Ramos (cell line): ENCODE measurements around the gene EPS8L2.

Experiments used
- in situ Hi-C: fragments of 300-500 bp; cut with MboI; formaldehyde crosslinking; loops from one replicate; pipeline ENCODE4 v1.14.3; 2022; ENCODE audit warnings: low sequenced_read_pairs; ENCODE audit not compliant: unreplicated experiment

Gene EPS8L2

DNA sequence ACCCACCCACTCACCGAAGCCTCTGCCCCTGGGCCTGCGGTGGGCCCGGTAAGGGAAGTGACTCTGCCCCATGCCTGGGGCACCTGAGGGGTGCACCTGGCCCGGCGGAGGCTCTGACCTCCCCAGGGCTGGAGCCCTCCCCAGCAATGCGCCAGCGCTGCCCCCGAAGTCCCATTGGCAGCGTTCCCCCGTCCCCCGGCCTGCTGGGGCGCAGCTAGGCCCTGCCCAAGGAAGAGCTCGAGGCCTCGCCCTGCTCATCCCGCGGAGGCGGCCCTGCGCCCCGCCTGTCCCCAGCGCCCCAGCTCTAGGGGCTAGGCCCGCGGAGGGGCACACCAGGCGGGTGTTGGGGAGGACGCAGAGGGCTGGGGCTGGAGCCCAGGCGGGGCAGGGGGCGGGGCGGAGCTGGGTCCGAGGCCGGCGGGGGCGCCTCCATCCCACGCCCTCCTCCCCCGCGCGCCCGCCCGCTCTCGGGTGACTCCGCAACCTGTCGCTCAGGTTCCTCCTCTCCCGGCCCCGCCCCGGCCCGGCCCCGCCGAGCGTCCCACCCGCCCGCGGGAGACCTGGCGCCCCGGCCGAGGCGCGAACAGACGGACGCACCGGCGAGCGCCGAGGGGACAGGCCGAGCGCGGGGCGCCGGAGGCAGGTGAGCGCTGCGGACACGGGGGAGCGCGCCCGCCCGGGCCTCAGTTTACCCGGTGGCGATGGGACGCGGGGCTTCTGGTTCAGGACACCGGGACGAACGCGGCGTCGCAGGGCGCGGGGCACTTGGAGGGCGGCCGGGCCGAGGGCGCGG is at the start of gene EPS8L2:
Gene EPS8L2, plus strand, starts transcription at position 586 of the 793 bp plus-strand sequence. CDS start 3,177 bp downstream, outside the sequence.
- in situ Hi-C loops: no loop called here

DNA sequence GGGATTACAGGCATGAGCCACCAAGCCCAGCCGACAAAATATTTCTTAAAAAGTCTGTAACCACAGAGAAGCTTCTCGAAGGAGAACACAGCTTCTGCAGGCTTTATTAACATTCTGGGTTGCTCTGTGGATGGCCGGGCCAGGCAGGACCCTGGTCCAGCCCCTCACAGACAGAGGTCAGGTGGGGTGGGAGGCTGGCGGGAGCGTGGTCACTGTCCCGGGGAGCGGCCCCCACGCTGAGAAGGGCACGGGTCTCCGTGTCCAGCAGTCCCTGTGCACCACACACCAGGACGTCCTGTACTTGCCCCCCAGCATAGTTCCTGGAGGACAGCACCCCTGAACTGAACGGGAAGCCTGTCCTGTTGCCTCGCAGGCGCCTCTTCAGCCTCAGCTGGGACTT is 49.6 kb upstream of the EPS8L2 start:
- in situ Hi-C loops: no loop called here

- in situ Hi-C loops: no loop called here
These were observed 49.2 kb upstream of the EPS8L2 start for GRCh38 chr11:656866-657265.

DNA sequence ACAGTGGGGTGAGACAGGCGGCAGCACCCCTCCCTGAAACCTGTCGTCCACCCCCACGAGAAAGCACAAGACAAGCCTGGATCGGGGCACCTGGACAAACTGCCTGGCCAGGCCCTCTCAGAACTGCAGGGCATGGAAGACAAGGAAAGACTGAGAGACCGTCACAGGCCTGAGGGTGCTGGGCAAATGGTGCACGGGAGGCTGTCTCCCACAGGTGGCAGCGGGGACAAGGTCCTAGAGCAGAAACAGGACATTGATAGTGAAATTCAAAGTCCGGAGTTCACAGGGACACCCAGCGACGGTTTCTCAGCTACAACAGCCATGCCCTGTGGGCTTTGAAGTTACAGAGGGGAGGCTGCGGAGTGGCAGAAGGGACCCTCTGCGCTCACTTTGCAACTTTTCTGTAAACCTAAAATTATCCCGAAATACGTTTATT is 48.3 kb upstream of the EPS8L2 start:
- in situ Hi-C loops: no loop called here

DNA sequence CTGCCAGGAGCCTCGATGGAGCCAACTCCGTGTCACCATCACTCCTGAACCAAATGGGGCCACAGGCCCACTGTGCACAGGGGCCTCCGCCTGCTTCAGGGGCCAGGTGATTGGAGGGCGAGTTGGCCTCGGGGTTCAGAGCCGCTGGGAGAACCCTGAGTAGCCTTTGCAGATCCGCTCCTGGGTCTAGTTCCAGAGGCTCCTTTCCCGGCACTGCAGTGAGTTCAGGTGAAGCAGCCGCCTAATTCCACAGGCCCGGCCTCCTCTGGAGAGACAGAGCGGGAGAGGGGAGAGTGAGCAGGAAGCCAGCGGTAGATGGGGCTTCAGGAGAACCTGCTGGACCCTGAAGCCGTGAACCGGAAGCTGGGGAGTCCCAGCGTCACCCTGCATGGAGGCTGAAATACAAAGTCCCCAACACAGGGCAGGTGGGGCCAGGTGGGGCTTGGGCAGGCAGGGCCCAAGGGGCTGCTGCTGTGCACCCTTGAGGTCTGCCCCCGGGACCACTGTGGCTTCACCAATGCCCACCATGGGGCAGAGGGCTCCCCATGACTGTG is 46.4 kb upstream of the EPS8L2 start:
- in situ Hi-C loops: no loop called here

DNA sequence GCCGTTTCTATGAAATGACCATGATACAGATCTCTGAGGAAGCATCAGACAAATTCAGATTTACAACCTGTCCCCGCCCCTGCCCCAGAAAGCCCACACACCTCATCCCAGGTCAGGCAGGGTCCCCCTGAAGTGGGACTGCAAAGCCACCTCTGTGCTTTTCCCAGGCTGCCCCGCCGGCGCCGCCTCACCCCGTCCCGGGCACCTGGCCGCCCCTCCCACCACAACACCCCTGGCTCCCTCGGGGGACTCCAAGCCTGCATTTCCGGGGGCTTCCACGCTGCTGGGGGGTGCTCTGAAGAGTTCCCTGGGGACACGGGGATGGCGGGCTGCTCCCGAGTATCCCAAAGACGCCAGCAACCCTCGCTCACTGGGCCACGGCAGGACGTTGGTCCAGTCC is 45.8 kb upstream of the EPS8L2 start:
- in situ Hi-C loops: no loop called here

DNA sequence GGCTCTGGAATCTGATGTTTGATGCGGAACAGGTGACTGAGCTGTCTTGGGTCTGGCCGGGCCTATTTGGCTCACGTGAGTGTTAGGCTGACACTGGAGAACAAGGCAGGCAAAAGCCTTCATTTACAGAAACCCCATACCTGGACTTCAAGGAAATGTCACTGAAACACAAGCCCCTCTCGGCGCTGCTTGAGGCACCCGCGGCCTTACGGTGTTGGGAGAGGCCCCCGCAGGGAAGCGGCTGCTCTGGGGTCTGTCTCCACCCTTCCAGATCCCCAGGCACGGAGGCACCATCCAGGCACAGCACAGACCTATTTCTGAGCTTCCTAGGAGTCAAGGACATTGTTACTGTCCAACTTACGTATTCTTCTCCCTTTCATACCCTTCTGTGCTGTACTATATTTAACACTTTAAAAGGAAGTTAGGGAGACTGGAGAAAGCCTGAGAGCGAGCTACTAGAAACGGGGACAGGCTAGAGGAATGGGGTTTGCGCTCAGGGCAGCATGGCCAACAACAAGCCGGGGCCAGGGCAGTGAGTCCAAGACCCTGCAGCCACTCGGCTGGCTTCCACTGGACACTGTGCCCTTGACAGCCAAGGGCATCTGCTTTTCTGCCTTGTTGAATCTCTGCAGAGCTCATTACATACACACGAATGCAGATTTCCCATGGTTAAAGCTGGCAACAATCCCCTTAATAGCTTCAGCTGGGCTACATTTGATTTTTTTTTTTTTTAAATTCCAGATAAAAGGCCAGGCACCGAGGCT is 45.2 kb upstream of the EPS8L2 start:
- in situ Hi-C loops: no loop called here

DNA sequence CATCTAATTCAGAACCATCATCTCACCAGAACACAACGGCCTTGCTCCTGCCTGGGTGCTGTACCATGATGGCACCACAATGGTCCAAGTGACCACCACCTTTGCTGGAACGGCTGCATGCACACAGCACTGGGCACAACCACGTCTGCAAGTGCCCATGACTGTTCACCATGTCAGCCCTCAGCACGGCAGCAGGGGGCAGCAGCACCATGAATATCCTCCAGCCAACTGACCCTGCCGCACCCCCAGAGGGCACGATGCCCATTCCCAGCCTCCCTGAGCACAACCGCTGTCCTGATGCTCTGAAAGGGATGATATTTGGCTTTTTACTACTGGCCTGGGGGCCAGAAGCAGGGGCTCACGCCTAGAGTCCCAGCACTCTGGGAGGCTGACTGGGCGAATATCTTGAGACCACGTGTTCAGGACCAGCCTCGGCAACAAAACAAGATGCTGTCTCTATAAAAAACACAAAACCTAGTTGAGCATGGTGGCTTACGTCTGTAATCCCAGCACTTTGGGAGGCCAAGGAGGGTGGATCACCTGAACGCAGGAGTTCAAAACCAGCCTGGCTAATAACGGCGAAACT is 43.2 kb upstream of the EPS8L2 start:
- in situ Hi-C loops: no loop called here

- in situ Hi-C loops: no loop called here
These were observed 40.8 kb upstream of the EPS8L2 start for GRCh38 chr11:665062-665703.

DNA sequence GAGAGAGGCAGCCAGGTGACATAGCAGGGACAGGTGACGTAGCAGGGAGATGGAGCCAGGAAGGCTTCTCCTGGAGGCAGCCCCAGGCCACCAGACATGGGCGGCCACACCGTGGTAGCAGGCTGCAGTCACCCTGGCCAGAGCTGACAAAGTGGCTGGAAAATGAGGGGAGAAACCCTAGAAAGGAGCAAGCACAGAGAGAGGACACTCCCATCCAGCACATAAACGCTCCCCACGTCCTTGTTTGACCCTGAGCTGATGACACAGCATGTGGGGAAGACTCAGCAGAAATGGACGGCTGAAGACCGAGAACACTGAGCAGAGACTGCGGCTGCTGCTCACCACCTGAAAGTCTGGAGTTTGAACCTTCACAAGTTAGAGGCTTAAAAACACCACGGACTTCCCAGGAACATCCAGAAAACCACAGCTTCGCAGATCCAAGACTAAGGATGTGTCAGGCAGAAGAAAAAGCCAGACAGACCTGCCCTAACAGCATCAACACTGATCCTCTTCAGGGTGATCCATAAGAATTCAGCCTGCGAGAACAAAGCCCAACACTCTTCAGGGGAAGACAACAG is 40.2 kb upstream of the EPS8L2 start:
- in situ Hi-C loops: no loop called here

GRCh38 chr11:673866-674265 is 32.2 kb upstream of the EPS8L2 start:
- in situ Hi-C loops: no loop called here

- in situ Hi-C loops: no loop called here
These were observed 31.6 kb upstream of the EPS8L2 start for GRCh38 chr11:674406-674805.

DNA sequence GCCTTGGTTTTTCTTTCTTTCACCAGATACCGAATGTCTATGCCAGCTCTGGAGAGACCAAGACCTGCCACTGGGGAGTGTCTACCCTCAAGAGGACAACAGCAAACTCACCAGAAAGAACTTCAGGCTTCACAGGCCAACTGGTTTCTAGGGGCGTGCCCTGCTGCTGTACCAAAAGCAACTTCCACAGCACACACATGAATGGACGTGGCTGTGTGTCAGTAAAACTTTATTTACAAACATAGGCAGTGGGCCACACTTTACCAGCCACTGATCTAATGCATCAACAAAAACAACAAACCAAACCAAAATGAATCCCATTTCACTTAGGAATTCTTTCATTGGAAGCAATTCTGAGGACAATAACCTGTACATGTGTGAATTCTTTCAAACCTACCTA is 27.7 kb upstream of the EPS8L2 start:
- in situ Hi-C loops: no loop called here

DNA sequence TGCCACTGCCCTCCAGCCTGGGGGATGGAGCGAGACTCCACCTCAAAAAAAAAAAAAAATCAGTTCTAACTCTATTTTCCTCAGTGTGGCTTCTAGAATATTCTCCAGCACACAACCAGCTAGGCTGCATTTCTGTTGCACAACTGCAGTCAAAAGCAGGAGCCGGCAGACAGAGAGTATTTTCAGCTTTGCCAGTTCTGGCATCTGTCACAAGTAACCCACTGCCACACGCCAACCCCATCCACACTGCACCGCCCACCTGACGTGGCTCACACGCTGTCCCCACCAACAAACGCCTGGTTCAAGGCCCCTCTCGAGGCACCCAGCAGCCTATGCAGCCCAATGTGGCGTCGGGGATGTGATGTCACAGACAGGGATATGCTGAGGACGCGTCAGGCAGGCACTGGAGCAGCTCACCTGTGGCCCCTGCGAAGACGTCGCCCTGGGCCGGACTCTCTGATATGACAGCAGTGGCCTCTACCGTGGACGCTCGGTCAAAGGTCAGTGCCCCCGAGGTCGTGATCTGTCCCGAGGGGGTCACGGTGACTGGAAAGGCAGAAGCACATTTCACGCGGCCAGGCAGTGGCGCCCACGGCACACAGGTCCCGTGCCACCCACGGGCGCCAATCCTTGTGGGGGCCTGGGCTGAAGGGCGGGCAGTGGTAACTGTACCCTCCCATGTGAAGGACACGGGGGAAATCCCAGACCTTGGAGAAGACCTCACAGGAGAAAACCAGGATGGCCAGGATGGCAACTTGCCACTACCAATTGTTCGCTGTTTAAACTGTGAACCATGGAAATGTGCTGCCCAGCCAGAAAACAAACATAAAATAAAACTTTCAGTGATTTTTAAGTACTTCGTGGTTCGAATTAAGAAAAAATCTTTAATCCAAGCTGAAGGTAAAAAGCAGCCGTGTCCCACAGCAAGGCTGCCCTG is 26.5 kb upstream of the EPS8L2 start:
- in situ Hi-C loops: no loop called here

GRCh38 chr11:680476-680875 is 25.6 kb upstream of the EPS8L2 start:
- in situ Hi-C loops: no loop called here

DNA sequence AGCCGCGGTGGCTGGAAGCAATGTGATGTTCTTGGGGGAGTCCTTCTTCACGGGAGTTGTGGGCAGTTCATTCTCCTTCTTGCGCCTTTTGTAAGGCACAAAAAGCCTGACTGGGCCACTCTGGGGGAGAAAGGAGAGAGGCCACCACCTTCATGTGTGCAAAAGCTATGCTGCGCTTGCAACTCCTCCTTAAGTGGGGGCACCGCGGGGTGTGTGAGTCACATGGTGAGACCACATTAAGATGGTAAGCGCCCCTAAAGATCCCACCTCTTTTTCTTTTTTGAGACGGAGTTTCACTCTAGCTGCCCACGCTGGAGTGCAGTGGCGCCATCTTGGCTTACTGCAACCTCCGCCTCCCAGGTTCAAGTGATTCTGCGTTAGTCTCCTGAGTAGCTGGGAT is 25.1 kb upstream of the EPS8L2 start:
- in situ Hi-C loops: no loop called here

DNA sequence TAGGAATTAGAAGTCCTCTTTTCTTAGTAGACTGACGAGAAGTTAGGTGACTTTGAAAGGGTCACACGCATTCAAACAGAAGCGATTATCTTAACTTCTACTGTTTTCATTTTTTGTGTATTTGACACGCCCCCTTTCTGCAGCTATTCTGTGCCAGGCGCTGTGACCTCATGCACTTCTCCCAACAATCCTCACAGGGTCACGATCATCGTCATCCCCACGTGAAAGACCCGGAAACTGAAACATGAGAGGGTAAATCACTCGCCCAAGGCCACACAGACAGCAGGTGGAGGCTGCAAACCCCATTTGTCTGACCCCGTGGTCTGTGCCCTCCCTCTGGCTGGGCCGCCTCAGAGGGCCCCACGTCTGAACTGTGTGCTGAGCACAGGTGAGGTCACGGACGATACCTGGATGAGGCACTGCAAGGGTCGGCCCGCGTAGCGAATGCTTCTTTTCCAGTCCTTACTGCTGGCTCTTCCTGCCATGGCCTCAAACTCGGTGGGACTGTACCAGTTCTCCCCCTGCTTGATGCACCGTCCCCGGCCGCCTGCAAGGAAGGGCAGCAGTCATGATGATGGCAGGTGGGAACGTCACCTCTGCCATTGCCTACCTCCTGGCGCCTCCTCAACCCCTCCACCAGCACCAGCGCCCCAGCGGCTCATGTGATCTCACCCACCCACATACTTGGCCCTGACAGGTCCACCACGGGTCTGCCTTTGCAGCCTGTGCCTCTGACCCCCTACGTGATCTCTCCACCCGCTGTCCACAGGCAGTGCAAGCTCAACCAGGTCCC is 19.4 kb upstream of the EPS8L2 start:
- in situ Hi-C loops: no loop called here

GRCh38 chr11:687751-688150 is 18.3 kb upstream of the EPS8L2 start:
- in situ Hi-C loops: no loop called here
